Type B pancreatic cell (in vitro differentiated cells): ENCODE measurements around the gene PTCD1. TPM values are rescaled to one million over a fixed set of nuclear protein-coding genes. Genes with fewer than 3 reads are reported as not detected.

Source experiments
- DNase-seq: peaks from one replicate; pipeline ENCODE4 v3.0.0; 2021; ENCODE audit warnings: mixed read lengths; ENCODE audit not compliant: unreplicated experiment; ENCODE audit errors: extremely low spot score
- H3K27ac Mint-ChIP-seq: 2 replicates; pipeline ENCODE4 v1.8.0; 2021; ENCODE audit warnings: mild to moderate bottlenecking, mixed read lengths
- H3K27me3 Mint-ChIP-seq: 2 replicates; pipeline ENCODE4 v1.8.0; 2021; ENCODE audit warnings: mixed read lengths
- H3K36me3 Mint-ChIP-seq: 2 replicates; pipeline ENCODE4 v1.8.0; 2021; ENCODE audit warnings: mixed read lengths
- H3K4me1 Mint-ChIP-seq: one replicate; pipeline ENCODE4 v1.8.0; 2021; ENCODE audit warnings: mixed read lengths; ENCODE audit not compliant: unreplicated experiment
- H3K4me3 Mint-ChIP-seq: 2 replicates; pipeline ENCODE4 v1.8.0; 2021; ENCODE audit warnings: mild to moderate bottlenecking, mixed read lengths
- H3K9me3 Mint-ChIP-seq: 2 replicates; pipeline ENCODE4 v1.8.0; 2021; ENCODE audit warnings: mixed read lengths
- CTCF ChIP-seq: fragments of 200-600 bp; sonication (generic); conservative IDR thresholded peaks from 2 replicates; pipeline ENCODE4 v1.5.0; 2021; ENCODE audit warnings: antibody characterized with exemption, mild to moderate bottlenecking
- total RNA-seq: library from RNA; stranded (reverse); gene quantifications from 2 replicates; pipeline ENCODE4 v1.2.1, GENCODE V29; 2021; ENCODE audit warnings: low replicate concordance

The PTCD1 gene
- total RNA-seq, 1 donor from 2014 or later = 11.3 TPM

- peak within 1 kb of the TSS; percentile 99 for H3K4me3 Mint-ChIP-seq
- peak; percentile 98 for DNase-seq
- H3K27ac Mint-ChIP-seq = peak within 1 kb of the TSS; percentile 94
- no peaks in the 10 kb centered on the region for H3K9me3 Mint-ChIP-seq
- peaks cover 16% of the 10 kb centered on the region for H3K27me3 Mint-ChIP-seq
- TF ChIP-seq CTCF = no peak
- peaks cover 3% of the 10 kb centered on the region for H3K36me3 Mint-ChIP-seq
- peaks cover 12% of the 10 kb centered on the region for H3K4me1 Mint-ChIP-seq
These were observed 34.1 kb upstream of the PTCD1 start, which contains the start of gene ZNF789 for GRCh38 chr7:99472561-99473314. Gene ZNF789 (plus strand): TSS chr7:99472890. CDS start chr7:99476457, 3,567 bp downstream.

DNA sequence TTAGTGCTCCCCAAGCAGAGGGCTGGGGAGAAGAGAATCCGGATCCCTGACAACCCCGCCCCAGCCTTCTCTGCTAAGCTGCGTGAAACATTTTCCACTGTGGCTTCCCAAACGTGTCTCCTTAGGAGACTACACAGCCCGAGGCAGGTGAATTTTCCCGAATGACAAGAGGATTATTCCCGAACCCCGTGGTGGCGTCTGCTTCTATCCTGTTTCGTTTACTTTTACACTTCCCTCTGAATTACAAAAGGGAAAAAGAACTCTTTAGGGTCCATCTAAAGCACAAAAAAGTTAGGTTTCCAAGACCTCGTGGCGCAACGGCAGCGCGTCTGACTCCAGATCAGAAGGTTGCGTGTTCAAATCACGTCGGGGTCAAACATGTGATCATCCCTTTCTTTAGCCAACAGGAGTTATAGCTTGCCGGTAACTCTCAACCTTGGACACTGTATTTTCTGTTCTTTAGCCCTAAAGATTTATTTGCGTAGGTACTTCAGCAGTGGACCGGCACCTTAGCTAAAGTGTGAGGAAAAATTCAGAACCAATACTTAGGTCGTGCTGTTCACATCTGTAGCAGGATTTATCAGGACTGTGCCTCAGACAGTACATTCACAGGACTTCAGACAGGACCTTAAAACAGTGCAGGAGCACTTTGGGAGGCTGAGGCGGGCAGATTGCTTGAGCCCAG lies 30.9 kb upstream of the PTCD1 start:
- peak overlapping the region; percentile 51 for H3K4me3 Mint-ChIP-seq
- DNase-seq = no peak
- H3K4me1 Mint-ChIP-seq = peaks cover 21% of the 10 kb centered on the region
- H3K27me3 Mint-ChIP-seq = peaks cover 19% of the 10 kb centered on the region
- H3K9me3 Mint-ChIP-seq = no peaks in the 10 kb centered on the region
- peaks cover 12% of the 10 kb centered on the region for H3K36me3 Mint-ChIP-seq
- TF ChIP-seq CTCF = no peak
- H3K27ac Mint-ChIP-seq = peak overlapping the region; percentile 53

GRCh38 chr7:99468336-99468918 lies 29.8 kb upstream of the PTCD1 start:
- Mint-ChIP-seq H3K4me3 (no peak overlapping the region), H3K9me3 (no peaks in the 10 kb centered on the region), H3K4me1 (peaks cover 27% of the 10 kb centered on the region), H3K27ac (no peak overlapping the region), H3K36me3 (peaks cover 16% of the 10 kb centered on the region), H3K27me3 (peaks cover 19% of the 10 kb centered on the region)
- no peak for DNase-seq
- TF ChIP-seq CTCF = no peak

GRCh38 chr7:99465421-99465768 lies 26.8 kb upstream of the PTCD1 start:
- Mint-ChIP-seq H3K9me3 (no peaks in the 10 kb centered on the region), H3K4me1 (peaks cover 20% of the 10 kb centered on the region), H3K36me3 (peaks cover 21% of the 10 kb centered on the region), H3K27ac (peak overlapping the region; percentile 96), H3K27me3 (peaks cover 15% of the 10 kb centered on the region), H3K4me3 (peak overlapping the region; percentile 93)
- no peak for DNase-seq
- TF ChIP-seq CTCF = no peak

GRCh38 chr7:99461221-99461620 lies 22.6 kb upstream of the PTCD1 start:
- H3K27ac Mint-ChIP-seq = no peak overlapping the region
- H3K27me3 Mint-ChIP-seq = peaks cover 3% of the 10 kb centered on the region
- H3K4me3 Mint-ChIP-seq = no peak overlapping the region
- no peak for DNase-seq
- peaks cover 37% of the 10 kb centered on the region for H3K36me3 Mint-ChIP-seq
- no peaks in the 10 kb centered on the region for H3K9me3 Mint-ChIP-seq
- H3K4me1 Mint-ChIP-seq = peaks cover 23% of the 10 kb centered on the region
- peak; percentile 44 for TF ChIP-seq CTCF
